AG08396 (cell line): ENCODE measurements around the gene IL22RA1.

Experiments used
- DNase-seq: peaks from one replicate; pipeline ENCODE4 v3.0.0; 2012; ENCODE audit warnings: low spot score, mixed read lengths

IL22RA1 gene

GRCh38 chr1:24142546-24143534 lies at the start of gene IL22RA1:
IL22RA1 (minus strand) TSS chr1:24143140; CDS start chr1:24143082, 58 bp downstream.
- peak; percentile 47 for DNase-seq

GRCh38 chr1:24191860-24192259 lies 48.9 kb upstream of the IL22RA1 start:
- peak; percentile 77 for DNase-seq

- DNase-seq, result no peak
These were observed 48.1 kb upstream of the IL22RA1 start for GRCh38 chr1:24190983-24191461.

- DNase-seq, result no peak
These were observed 46.6 kb upstream of the IL22RA1 start for GRCh38 chr1:24189528-24189927.

- peak; percentile 41 for DNase-seq
These were observed 44.3 kb upstream of the IL22RA1 start, which contains the start of gene IFNLR1 for GRCh38 chr1:24186993-24187790. IFNLR1 (minus strand) TSS chr1:24187289; CDS start chr1:24187248, 41 bp downstream.

- no peak for DNase-seq
These were observed 43.7 kb upstream of the IL22RA1 start for GRCh38 chr1:24186711-24186992.

GRCh38 chr1:24186031-24186710 lies 43.2 kb upstream of the IL22RA1 start:
- no peak for DNase-seq

- no peak for DNase-seq
These were observed 42.1 kb upstream of the IL22RA1 start for GRCh38 chr1:24185076-24185475.

GRCh38 chr1:24182061-24182460 lies 39.1 kb upstream of the IL22RA1 start:
- no peak for DNase-seq

- no peak for DNase-seq
These were observed 38.7 kb upstream of the IL22RA1 start for GRCh38 chr1:24181619-24182018.

GRCh38 chr1:24180676-24181075 lies 37.7 kb upstream of the IL22RA1 start:
- no peak for DNase-seq

- DNase-seq, result no peak
These were observed 36.4 kb upstream of the IL22RA1 start for GRCh38 chr1:24179251-24179840.

- DNase-seq, result no peak
These were observed 35.5 kb upstream of the IL22RA1 start for GRCh38 chr1:24178407-24178806.

- DNase-seq, result no peak
These were observed 34.2 kb upstream of the IL22RA1 start for GRCh38 chr1:24177161-24177560.

GRCh38 chr1:24175033-24175755 lies 32.3 kb upstream of the IL22RA1 start:
- no peak for DNase-seq

- no peak for DNase-seq
These were observed 31.0 kb upstream of the IL22RA1 start for GRCh38 chr1:24173638-24174575.

GRCh38 chr1:24172598-24172997 lies 29.7 kb upstream of the IL22RA1 start:
- no peak for DNase-seq

- no peak for DNase-seq
These were observed 26.3 kb upstream of the IL22RA1 start for GRCh38 chr1:24169286-24169685.

- no peak for DNase-seq
These were observed 25.3 kb upstream of the IL22RA1 start for GRCh38 chr1:24168245-24168644.

GRCh38 chr1:24167008-24167407 lies 24.1 kb upstream of the IL22RA1 start:
- no peak for DNase-seq
